Subcutaneous abdominal adipose tissue (tissue), 5 donors: Measurements from ENCODE around the gene C19orf85.
"Not testable (repeated sequence)": the region's sequence is repeated elsewhere in the genome, so short reads cannot be mapped to it uniquely, and the experiment has no call there.

Experiments used
- H3K27ac ChIP-seq: one replicate; pipeline ENCODE4 v1.7.0; 2013; ENCODE audit warnings: low read depth, mild to moderate bottlenecking, inconsistent platforms, low read length, moderate library complexity
- H3K27me3 ChIP-seq, 5 donors: one replicate each; pipeline ENCODE4 v1.7.0; 2013; ENCODE audit warnings: low read length in 5 of 5, inconsistent platforms in 1 of 5; ENCODE audit not compliant: control insufficient read depth in 5 of 5, insufficient read depth in 4 of 5
- H3K36me3 ChIP-seq, 5 donors: one replicate each; pipeline ENCODE4 v1.7.0; 2013; ENCODE audit warnings: low read length in 5 of 5; ENCODE audit not compliant: control insufficient read depth in 5 of 5, insufficient read depth in 5 of 5
- H3K4me1 ChIP-seq, 5 donors: one replicate each; pipeline ENCODE4 v1.7.0; 2013; ENCODE audit warnings: low read length in 5 of 5, mild to moderate bottlenecking in 3 of 5, moderate library complexity in 1 of 5; ENCODE audit not compliant: control insufficient read depth in 5 of 5, insufficient read depth in 5 of 5
- H3K4me3 ChIP-seq, 5 donors: one replicate each; pipeline ENCODE4 v1.7.0; 2013; ENCODE audit warnings: low read length in 5 of 5, low read depth in 1 of 5
- H3K9ac ChIP-seq, 5 donors: one replicate each; pipeline ENCODE4 v1.7.0; 2013; ENCODE audit warnings: low read length in 5 of 5, mild to moderate bottlenecking in 4 of 5, moderate library complexity in 3 of 5
- H3K9me3 ChIP-seq, 5 donors: one replicate each; pipeline ENCODE4 v1.7.0; 2013; ENCODE audit warnings: low read length in 5 of 5; ENCODE audit not compliant: control insufficient read depth in 5 of 5
- donor health status: healthy.
- donor health status: healthy.
- donor health status: healthy.
- donor health status: healthy.
- donor health status: healthy.

C19orf85 gene

DNA sequence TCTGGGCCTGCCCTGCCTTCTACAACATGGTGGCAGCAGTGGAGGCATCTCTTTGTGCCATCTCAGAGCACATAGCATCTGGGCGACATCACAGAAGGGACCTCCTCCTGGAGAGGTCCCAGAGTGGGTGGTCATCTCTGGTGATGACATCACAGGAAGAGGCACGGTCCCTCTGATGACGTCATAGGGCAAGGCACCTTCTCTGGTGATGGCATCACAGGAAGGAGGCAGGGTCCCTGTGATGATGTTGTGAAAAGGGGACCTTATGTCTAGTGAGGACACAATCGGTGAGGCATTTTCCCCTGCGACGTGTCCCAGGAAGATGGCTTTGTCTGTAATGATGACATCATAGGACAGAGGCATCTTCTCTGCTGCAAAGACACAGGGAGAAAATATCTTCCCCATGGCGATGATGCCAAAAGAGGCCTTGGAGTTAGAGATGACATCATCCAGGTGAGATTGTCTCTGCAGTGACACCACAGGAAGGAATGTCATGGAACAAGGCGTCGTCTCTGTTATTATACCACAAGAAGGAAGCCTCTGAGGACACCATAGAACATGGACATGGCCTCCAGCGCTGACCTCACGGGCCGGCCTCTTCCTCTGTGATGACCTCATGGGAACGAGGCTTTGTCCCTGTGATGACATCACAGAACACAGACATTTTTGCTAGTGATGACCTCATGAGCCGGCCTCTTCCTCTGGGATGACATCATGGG lies 32.2 kb downstream of the C19orf85 start:
- Histone ChIP-seq H3K4me3 (no peak overlapping the region), H3K36me3 (no peaks in the 10 kb centered on the region), H3K4me1 (no peaks in the 10 kb centered on the region), H3K27me3 (peaks cover 43 to 62% (median 58%) of the 10 kb centered on the region in 5 donors), H3K27ac (no peak overlapping the region), H3K9me3 (no peaks in the 10 kb centered on the region), H3K9ac (no peak overlapping the region)

DNA sequence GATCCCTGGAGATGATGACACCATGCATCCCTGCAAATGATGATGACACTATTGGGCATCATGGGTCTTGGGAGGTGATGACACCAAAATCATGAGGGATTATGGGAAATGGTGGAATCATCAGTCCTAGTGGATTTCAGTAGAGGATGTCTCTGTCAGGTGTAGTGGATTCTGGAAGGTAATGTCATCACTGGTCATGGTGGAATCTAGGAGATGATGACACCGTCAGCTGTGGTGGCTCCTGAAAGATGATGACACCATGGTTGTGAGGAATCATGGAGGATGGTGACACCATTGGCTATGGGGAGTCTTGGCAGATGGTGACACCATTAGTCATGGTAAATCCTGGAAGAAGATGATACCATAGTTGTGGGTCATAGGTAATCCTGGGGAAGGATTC lies 33.4 kb downstream of the C19orf85 start:
- Histone ChIP-seq H3K9me3 (no peaks in the 10 kb centered on the region), H3K4me3 (no peak overlapping the region), H3K4me1 (no peaks in the 10 kb centered on the region), H3K9ac (no peak overlapping the region), H3K27me3 (peaks cover 47 to 60% (median 56%) of the 10 kb centered on the region in 5 donors), H3K36me3 (no peaks in the 10 kb centered on the region), H3K27ac (no peak overlapping the region)

DNA sequence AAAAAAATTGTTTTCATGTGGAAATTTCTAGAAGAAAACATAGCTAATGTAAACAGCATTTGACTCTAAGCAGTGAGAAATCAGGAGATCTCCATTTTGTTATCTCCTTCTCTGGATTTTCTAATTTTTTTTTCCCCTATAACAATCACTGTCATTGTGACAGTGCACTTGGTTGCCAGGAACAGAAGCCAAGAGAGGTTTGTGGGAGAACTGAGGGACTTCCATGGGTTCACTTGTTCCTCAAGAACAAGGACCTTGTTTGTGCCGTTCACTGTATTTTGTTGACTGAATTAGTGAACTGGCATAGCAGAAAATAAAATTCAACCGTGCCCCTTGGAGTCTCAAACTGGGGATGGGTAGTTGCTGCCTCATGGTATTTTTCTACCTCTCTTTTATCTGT lies 38.5 kb downstream of the C19orf85 start:
- Histone ChIP-seq H3K9ac (no peak overlapping the region), H3K9me3 (peaks cover 0 to 4% (median 0%) of the 10 kb centered on the region in 5 donors), H3K4me3 (no peak overlapping the region), H3K4me1 (no peaks in the 10 kb centered on the region), H3K27ac (no peak overlapping the region), H3K36me3 (no peaks in the 10 kb centered on the region), H3K27me3 (peaks cover 23 to 35% (median 26%) of the 10 kb centered on the region in 5 donors)

DNA sequence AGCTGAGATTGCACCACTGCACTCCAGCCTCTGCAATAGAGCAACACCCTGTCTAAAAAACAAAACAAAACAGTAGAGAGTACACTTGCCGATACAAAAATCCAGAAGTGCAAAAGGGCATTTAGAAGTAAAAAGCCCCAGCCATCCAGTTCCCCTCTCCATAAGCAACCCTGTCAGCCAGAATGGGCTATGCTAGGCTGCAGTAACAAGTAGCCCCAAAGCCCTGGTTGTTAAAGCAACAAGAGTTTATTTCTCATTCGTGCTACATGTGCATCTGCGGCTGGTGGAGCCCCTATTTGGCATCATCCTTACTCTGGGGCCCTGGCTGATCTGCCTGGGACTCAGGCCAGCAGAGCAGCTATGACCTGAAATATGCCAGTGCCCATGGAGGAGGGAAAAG lies 40.0 kb downstream of the C19orf85 start:
- H3K4me3 ChIP-seq: no peak overlapping the region
- H3K36me3 ChIP-seq: no peaks in the 10 kb centered on the region
- H3K9me3 ChIP-seq: peaks cover 0 to 4% (median 0%) of the 10 kb centered on the region in 5 donors
- no peaks in the 10 kb centered on the region for H3K4me1 ChIP-seq
- H3K27me3 ChIP-seq: peaks cover 14 to 32% (median 16%) of the 10 kb centered on the region in 5 donors
- H3K27ac ChIP-seq: no peak overlapping the region
- no peak overlapping the region for H3K9ac ChIP-seq

DNA sequence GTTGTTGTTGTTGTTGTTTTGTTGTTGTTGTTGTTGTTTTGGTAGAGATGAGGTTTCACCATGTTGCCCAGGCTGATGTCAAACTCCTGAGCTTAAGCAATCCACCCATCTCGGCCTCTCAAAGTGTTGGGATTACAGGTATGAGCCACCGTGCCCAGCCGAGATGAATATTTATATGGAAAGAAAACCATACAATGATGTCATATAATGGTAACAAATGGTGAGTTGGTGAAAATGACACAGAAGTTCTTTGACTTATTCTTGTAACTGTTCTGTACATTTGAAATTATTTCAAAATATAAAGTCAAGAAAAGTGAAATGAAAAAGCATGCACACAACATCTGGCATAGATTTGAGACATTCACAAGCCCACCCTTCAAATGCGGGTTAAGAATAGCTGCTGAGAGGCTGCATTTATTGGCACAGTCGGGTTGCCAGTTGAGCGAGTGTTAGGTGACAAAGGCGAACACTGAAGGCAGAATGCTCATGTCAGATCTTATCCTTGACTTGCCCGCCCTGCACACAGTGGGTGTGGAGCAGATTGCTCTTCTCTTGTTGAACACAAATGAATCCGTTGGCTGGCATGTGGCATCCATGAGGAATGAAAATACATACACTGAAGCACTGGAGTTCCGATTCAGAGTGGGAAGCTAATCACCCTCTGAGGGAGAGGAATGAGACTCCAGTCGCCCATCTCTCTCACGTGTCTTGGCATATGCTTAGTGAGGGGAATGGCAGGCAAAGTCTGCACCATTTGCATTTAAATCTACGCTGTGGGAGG lies 41.1 kb downstream of the C19orf85 start:
- no peak overlapping the region for H3K27ac ChIP-seq
- H3K9ac ChIP-seq: no peak overlapping the region
- no peak overlapping the region for H3K4me3 ChIP-seq
- peaks cover 5 to 22% (median 12%) of the 10 kb centered on the region in 5 donors for H3K27me3 ChIP-seq
- H3K9me3 ChIP-seq: peaks cover 0 to 4% (median 0%) of the 10 kb centered on the region in 5 donors
- H3K36me3 ChIP-seq: no peaks in the 10 kb centered on the region
- H3K4me1 ChIP-seq: no peaks in the 10 kb centered on the region

DNA sequence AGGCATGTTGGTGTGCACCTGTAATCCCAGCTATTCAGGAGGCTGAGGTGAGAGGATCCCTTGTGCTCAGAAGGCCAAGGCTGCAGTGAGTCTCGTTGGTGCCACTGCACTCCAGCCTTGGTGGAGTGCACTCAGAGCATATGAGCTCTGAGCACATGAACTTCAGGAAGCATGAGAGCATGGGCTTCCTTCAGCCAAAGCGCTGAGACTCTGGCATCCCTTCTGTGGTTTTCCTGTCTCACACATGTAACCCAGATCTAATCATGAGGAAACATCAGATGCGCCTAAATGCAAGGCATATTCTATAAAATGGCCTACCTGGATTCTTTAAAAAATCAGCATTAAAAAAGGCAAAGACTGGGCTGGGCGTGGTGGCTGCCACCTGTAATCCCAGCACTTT lies 43.3 kb downstream of the C19orf85 start:
- H3K27ac ChIP-seq, H3K36me3 ChIP-seq, H3K4me3 ChIP-seq, H3K9ac ChIP-seq, H3K9me3 ChIP-seq, H3K4me1 ChIP-seq: not testable (repeated sequence)
- H3K27me3 ChIP-seq: peaks cover 4 to 22% (median 8%) of the 10 kb centered on the region in 5 donors

DNA sequence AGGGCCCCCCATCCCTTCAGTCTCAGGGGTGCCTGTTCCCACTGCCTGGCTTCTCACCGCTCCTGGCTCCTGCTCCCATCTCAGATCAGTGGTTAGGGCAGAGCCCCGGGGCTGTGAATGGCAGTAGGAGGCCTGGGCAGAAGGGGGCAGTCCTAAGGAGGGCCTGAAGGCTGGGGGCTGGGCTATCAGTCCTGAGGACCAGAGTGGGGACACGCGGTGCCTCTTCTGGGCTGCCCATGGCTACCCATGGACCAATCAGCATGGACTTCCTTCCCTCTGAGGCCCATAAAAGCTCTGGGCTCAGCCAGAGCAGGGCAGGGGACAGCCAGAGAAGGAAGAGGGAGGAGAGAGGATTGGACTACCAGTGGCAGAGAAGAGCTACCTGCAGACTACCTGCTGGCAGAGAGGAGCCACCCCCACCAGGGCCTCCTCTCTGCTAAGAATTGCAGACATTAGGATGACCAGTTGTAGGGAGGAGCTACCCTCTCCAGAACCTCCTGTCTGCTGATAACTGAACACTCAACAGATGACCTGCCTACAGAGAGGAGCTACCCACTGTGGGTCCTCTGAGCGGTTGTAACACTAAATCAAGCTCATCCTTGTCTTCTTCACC lies 44.8 kb downstream of the C19orf85 start:
- Histone ChIP-seq H3K27ac (no peak overlapping the region), H3K9me3 (peaks cover 0 to 3% (median 0%) of the 10 kb centered on the region in 5 donors), H3K36me3 (no peaks in the 10 kb centered on the region), H3K4me1 (no peaks in the 10 kb centered on the region), H3K4me3 (no peak overlapping the region), H3K9ac (no peak overlapping the region), H3K27me3 (peaks cover 3 to 19% (median 9%) of the 10 kb centered on the region in 5 donors)

DNA sequence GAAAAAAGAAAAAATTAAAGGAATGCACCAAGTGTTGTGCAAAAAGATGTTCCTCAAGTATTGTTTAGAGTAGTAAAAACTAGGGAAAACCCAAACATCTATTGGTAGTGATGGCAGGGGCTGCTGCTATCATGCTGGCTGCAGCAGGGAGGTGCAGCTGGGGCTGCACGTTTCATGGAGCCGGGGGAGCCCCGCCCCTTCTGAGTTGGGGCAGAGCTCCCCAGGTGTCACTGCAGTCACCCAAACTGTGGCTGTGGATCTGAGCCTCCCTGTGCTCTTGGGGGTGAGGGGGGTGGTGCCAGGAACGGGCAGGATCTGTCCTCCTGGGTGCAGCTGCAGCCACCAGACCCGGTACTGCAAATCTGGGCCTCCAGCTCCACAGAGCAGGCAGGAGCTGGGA lies 45.4 kb downstream of the C19orf85 start:
- Histone ChIP-seq H3K9ac (no peak overlapping the region), H3K4me1 (no peaks in the 10 kb centered on the region), H3K27me3 (peaks cover 0 to 15% (median 6%) of the 10 kb centered on the region in 5 donors), H3K4me3 (no peak overlapping the region), H3K27ac (no peak overlapping the region), H3K36me3 (no peaks in the 10 kb centered on the region), H3K9me3 (no peaks in the 10 kb centered on the region)

DNA sequence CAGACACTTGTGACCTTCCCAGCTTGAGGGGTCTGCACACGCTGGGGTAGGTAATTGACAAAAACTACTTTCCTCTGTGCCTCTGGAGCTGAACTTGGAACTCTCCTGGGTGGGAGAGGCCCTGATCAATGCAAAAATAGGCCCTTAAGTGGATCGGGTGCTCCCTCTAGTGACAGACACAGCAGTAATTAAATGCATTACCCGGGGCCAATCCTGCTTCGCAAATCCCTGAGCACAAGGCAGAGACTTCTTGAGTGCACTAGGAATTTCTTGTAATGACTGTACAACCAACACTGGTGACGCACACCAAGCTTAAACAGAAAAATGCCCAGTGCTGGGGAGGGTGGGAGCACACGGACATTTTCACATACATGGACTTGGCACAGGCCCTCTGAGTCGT lies 46.4 kb downstream of the C19orf85 start:
- Histone ChIP-seq H3K27me3 (peaks cover 0 to 10% (median 6%) of the 10 kb centered on the region in 5 donors), H3K9me3 (no peaks in the 10 kb centered on the region), H3K36me3 (no peaks in the 10 kb centered on the region), H3K9ac (no peak overlapping the region), H3K4me3 (no peak overlapping the region), H3K4me1 (no peaks in the 10 kb centered on the region), H3K27ac (no peak overlapping the region)
